Measurements from ENCODE around the gene SPATA32.

The SPATA32 gene

DNA sequence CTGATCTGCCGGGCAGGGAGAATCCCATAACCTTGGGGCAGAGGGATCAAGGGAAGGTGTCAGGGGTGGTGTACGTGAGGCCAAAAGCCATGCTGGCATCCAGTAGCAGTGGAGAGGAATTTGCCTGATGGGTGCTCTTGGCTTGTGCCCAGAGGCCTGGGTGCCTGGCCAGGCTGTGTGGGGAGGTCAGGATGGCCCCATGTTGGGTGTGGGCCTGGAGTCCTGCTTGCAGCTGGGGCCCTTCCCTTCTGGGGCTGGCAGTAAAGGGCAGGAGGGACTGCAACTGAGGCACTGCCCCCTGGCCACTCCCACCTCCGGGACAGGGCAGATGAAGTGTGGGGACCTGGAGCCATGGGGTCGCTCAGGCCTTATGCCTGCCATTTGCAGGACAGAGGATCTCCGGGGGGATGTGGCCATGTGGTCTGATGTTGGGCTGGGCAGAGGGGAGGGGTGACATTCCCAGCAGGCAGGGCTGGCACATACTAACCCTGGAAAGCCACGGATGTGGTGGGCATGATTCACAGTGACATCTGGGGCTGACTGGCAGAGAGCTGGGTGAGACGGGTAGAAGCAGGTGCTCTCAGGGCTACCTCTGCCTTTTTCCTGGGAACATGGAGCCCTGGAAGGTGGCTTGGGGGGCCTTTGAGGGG, 36.7 kb downstream of the SPATA32 start:
- peak in 2 of 3 donors; percentile 51 to 57 for DNase-seq
- Histone ChIP-seq H3K4me3 (ENCODE audit: insufficient read depth, low read depth, low read length, poor library complexity, severe bottlenecking) (peak overlapping the region; percentile 79), H3K27me3 (replicated peaks; ENCODE audit: control insufficient read depth, insufficient read depth, low read length, poor library complexity, severe bottlenecking) (no peaks in the 10 kb centered on the region), H3K27ac (ENCODE audit: insufficient read depth, low read length, poor library complexity, severe bottlenecking) (peak overlapping the region; percentile 100), H3K4me1 (ENCODE audit: control insufficient read depth, insufficient read depth, low read length, poor library complexity, severe bottlenecking) (peaks cover 73% of the 10 kb centered on the region), H3K36me3 (ENCODE audit: control insufficient read depth, insufficient read depth, low read length) (no peaks in the 10 kb centered on the region), H3K9me3 (ENCODE audit: control insufficient read depth, low read length) (no peaks in the 10 kb centered on the region)

DNA sequence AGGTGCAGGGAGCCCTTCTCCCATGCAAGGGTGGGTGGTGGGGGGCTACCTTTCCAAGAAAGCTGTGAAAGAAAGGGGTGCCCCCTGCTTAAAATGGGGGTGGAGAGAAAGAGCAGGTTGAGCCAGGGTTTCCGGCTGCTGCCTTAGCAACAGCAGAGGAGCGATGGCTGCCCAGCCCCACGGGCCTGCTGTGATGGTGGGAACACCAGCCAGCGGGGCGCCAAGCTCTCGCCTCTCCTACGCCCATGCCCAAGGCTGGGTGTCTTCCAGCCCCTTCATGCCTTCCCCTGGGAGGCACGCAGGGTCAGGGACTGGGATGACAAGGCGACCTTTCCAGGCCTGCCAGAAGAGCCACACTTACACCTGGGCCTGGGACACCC, 37.2 kb downstream of the SPATA32 start:
- no peak for DNase-seq

DNA sequence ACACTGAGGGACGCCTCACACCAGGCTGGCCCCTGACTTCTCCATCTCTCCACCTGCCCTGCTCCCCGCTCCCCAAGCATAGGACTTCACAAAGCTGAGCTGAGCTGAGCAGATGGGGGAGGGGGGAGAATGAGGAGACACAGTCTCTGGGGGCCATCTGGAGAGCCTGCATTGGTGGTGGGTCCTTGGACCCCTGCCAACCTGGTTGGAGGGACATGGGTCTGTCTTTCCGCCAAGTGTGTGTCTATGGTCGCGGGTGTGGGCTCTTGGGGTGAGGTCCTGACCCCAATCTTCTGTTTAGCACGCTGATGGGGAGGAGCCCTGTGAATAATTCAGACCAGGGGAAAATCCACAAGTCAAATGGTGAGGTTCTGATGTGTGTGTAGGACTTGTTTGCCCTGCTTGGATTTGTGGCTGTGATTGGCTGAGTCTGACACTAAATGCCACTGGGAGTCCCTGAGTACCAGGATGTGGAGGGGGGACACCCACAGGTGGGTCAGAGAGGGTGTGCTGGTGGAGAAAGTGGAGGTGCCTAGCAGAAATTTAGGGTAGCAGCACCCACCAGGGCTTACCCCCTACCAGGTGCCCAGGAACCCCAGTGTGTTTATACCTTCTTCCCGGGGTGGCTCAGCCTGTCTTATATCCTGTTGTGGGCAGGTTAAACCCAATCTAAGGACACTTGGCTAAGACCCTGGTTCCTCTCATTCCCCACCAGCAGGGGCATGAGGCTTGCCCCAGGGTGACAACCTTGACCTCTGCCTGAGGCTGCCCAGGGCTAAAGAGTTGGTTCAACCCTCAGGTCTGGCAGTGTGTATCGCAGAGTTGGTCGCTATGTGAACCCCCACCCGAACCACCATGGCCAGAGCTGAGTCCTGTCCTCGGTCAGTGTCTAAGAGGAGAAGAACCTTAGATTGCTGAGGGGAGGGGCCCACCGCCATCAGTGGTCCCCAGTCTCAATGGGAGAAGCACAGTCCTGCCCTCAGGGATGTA, 38.1 kb downstream of the SPATA32 start:
- Histone ChIP-seq H3K27ac (ENCODE audit: insufficient read depth, low read length, poor library complexity, severe bottlenecking) (peak overlapping the region; percentile 100), H3K4me3 (ENCODE audit: insufficient read depth, low read depth, low read length, poor library complexity, severe bottlenecking) (peak overlapping the region; percentile 79), H3K36me3 (ENCODE audit: control insufficient read depth, insufficient read depth, low read length) (peaks cover 2% of the 10 kb centered on the region), H3K27me3 (replicated peaks; ENCODE audit: control insufficient read depth, insufficient read depth, low read length, poor library complexity, severe bottlenecking) (no peaks in the 10 kb centered on the region), H3K4me1 (ENCODE audit: control insufficient read depth, insufficient read depth, low read length, poor library complexity, severe bottlenecking) (peaks cover 72% of the 10 kb centered on the region), H3K9me3 (ENCODE audit: control insufficient read depth, low read length) (no peaks in the 10 kb centered on the region)
- peak in 2 of 3 donors; percentile 42 to 48 for DNase-seq

More for the DNA sequence above, 37.2 kb downstream of the SPATA32 start:
- Histone ChIP-seq H3K9me3 (ENCODE audit: control insufficient read depth, low read length) (no peaks in the 10 kb centered on the region), H3K27me3 (replicated peaks; ENCODE audit: control insufficient read depth, insufficient read depth, low read length, poor library complexity, severe bottlenecking) (no peaks in the 10 kb centered on the region), H3K4me1 (ENCODE audit: control insufficient read depth, insufficient read depth, low read length, poor library complexity, severe bottlenecking) (peaks cover 73% of the 10 kb centered on the region), H3K4me3 (ENCODE audit: insufficient read depth, low read depth, low read length, poor library complexity, severe bottlenecking) (peak overlapping the region; percentile 79), H3K27ac (ENCODE audit: insufficient read depth, low read length, poor library complexity, severe bottlenecking) (peak overlapping the region; percentile 100), H3K36me3 (ENCODE audit: control insufficient read depth, insufficient read depth, low read length) (no peaks in the 10 kb centered on the region)

DNA sequence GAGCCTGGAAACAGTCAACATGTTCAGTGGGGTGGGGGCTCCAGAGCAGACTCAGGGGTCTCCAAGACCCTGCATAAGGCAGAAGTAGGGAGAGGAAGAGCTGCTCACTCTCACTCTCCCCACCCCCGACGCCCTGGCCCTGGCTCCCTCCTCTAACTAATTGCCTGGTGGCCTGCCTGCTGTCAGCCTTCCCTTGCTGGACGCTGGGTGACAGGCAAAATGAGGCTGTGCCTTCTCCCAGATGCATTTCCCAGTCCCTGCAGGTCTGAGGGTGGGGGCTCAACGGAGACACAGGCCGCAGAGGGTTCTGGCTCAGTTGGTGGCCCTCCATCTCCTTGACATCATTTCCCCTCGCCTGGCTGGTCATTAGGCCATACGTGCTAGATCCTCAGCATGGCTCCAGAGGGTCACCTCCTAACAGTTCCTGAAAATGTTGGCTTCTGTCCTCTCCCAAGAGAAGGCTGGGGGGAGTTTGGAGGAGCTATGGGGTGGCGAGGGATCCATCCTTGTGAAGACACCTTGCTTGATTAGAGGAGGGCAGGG, 38.8 kb downstream of the SPATA32 start:
- H3K36me3 ChIP-seq (ENCODE audit: control insufficient read depth, insufficient read depth, low read length) = peaks cover 4% of the 10 kb centered on the region
- peak overlapping the region; percentile 100 for H3K27ac ChIP-seq (ENCODE audit: insufficient read depth, low read length, poor library complexity, severe bottlenecking)
- H3K4me3 ChIP-seq (ENCODE audit: insufficient read depth, low read depth, low read length, poor library complexity, severe bottlenecking) = peak overlapping the region; percentile 79
- no peak for DNase-seq
- H3K27me3 ChIP-seq (replicated peaks; ENCODE audit: control insufficient read depth, insufficient read depth, low read length, poor library complexity, severe bottlenecking) = no peaks in the 10 kb centered on the region
- no peaks in the 10 kb centered on the region for H3K9me3 ChIP-seq (ENCODE audit: control insufficient read depth, low read length)
- H3K4me1 ChIP-seq (ENCODE audit: control insufficient read depth, insufficient read depth, low read length, poor library complexity, severe bottlenecking) = peaks cover 65% of the 10 kb centered on the region

DNA sequence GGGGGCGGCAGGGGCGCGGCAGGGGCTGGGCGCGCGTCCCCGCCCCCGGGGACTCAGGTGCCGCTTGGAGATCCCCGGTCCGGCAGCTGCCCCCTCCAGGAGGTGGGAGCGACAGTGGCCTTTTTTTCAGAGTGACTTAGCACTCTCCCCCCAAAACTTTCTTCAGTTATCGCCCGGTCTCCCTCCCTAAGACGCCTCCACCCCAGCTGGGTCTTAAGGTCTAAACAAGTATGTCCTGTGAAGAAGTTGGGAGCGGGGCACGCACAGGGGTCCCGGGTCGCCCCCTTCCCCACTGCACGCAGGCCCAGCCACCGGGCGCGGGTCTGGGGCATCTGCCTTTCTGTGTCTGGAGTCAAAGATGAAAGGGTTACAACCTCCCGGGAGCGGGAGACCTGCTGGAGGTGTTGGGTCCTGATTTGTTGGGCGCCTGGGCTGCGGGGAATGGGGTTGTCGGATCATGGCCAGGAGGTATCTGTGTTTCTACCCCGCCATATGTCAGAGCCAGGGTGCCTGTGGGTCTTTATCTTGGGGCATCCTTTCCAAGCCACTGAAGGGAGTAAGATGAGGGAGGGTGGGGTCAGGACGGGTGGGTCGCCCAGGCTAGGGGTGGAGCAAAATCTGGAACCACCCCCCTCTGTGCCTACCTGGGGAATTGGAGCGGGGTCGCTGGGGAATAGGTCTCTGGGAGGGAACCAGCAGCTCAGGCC, 39.5 kb downstream of the SPATA32 start:
- H3K4me1 ChIP-seq (ENCODE audit: control insufficient read depth, insufficient read depth, low read length, poor library complexity, severe bottlenecking) = peaks cover 59% of the 10 kb centered on the region
- H3K27me3 ChIP-seq (replicated peaks; ENCODE audit: control insufficient read depth, insufficient read depth, low read length, poor library complexity, severe bottlenecking) = no peaks in the 10 kb centered on the region
- peaks cover 4% of the 10 kb centered on the region for H3K36me3 ChIP-seq (ENCODE audit: control insufficient read depth, insufficient read depth, low read length)
- H3K27ac ChIP-seq (ENCODE audit: insufficient read depth, low read length, poor library complexity, severe bottlenecking) = peak overlapping the region; percentile 100
- no peaks in the 10 kb centered on the region for H3K9me3 ChIP-seq (ENCODE audit: control insufficient read depth, low read length)
- H3K4me3 ChIP-seq (ENCODE audit: insufficient read depth, low read depth, low read length, poor library complexity, severe bottlenecking) = peak overlapping the region; percentile 79
- DNase-seq = no peak

DNA sequence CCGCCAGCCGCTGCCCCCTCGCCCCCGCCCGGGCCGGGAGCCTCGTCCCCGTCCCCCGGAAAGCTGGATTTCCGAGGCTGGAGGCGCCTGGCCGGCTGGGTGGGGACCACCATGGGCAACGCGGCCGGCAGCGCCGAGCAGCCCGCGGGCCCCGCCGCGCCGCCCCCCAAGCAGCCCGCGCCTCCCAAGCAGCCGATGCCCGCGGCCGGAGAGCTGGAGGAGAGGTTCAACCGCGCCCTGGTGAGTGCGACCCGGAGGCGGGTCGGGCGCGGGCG, 39.9 kb downstream of the SPATA32 start:
- peaks cover 54% of the 10 kb centered on the region for H3K4me1 ChIP-seq (ENCODE audit: control insufficient read depth, insufficient read depth, low read length, poor library complexity, severe bottlenecking)

DNA sequence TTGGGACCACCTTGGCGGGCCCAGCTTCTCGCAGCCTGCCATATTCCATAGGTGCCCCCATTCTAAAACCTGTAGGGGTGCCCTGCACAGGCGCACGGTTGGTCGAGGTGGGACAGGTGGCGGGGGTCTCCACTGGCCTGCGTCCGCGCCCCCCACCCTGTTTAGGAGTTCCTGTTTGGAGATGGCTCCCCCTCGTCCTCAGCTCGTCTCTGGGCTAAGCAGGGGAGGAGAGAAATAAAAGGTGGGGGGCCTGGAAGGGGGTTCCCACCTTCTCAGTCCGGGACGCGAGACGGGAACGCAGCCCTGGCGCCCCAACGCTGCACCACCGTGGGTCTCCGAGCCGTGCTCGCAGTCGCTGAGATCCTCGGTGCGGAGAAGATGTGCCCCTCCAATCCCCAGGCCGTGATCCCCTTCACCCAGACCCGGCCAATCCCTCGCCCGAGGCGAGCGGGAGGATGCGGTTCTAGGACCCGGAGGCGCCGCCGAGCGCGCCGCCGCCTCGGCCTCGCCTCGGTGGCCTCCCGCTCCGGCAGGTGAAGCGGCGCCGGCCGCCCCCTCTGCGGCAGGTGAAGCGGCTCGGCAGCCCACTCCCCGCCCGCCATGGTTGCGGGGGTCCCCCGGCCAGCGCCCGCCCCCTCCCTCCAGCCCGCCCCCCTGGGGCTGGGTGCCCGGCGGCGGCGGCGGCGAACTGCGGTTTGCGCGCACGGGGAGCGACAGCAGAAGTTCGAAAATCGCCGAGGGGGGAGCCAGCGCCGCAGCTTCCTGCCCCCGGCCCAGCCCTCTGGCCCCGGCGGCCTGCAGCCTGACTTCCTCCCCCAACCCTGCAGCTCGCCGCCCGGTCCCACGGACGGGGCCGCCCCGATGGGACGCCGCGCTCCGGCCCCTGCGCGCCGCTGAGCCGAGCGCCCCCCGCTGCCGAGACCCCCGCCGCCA, 40.5 kb downstream of the SPATA32 start, which contains the start of gene FMNL1:
Gene FMNL1, plus strand, starts transcription at position 805 of the 933 bp plus-strand sequence. CDS start 240 bp downstream, outside the sequence.
- peaks cover 48% of the 10 kb centered on the region for H3K4me1 ChIP-seq (ENCODE audit: control insufficient read depth, insufficient read depth, low read length, poor library complexity, severe bottlenecking)
- peak within 1 kb of the TSS; percentile 100 for H3K27ac ChIP-seq (ENCODE audit: insufficient read depth, low read length, poor library complexity, severe bottlenecking)
- H3K9me3 ChIP-seq (ENCODE audit: control insufficient read depth, low read length) = no peaks in the 10 kb centered on the region
- peak; percentile 47 to 51 (median 51) for DNase-seq
- peak within 1 kb of the TSS; percentile 79 for H3K4me3 ChIP-seq (ENCODE audit: insufficient read depth, low read depth, low read length, poor library complexity, severe bottlenecking)
- peaks cover 10% of the 10 kb centered on the region for H3K36me3 ChIP-seq (ENCODE audit: control insufficient read depth, insufficient read depth, low read length)
- no peaks in the 10 kb centered on the region for H3K27me3 ChIP-seq (replicated peaks; ENCODE audit: control insufficient read depth, insufficient read depth, low read length, poor library complexity, severe bottlenecking)

More for the DNA sequence above, 39.9 kb downstream of the SPATA32 start:
- Histone ChIP-seq H3K27ac (ENCODE audit: insufficient read depth, low read length, poor library complexity, severe bottlenecking) (peak overlapping the region; percentile 100), H3K27me3 (replicated peaks; ENCODE audit: control insufficient read depth, insufficient read depth, low read length, poor library complexity, severe bottlenecking) (no peaks in the 10 kb centered on the region), H3K9me3 (ENCODE audit: control insufficient read depth, low read length) (no peaks in the 10 kb centered on the region), H3K4me3 (ENCODE audit: insufficient read depth, low read depth, low read length, poor library complexity, severe bottlenecking) (peak overlapping the region; percentile 79), H3K36me3 (ENCODE audit: control insufficient read depth, insufficient read depth, low read length) (peaks cover 4% of the 10 kb centered on the region)
- DNase-seq = no peak

DNA sequence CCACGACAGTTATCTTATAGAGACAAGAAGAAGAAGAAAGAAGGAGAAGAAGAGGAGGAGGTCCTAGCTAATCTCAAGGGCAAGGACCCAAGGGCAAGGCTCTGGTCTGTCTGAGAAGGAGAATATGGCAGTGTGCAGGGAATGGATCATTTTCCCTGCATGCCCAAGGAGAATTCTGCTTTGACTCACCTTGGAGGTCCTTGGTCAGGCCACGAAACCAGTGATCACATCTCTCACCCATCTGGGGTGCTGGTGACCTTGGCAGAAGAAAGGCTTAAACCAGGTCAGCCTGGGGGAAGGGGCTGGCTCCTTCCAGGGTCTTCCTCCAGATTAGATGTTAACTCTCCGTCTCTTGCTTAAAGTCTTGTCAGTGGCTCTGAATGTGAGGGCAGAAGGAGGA, 41.8 kb downstream of the SPATA32 start:
- peaks cover 39% of the 10 kb centered on the region for H3K4me1 ChIP-seq (ENCODE audit: control insufficient read depth, insufficient read depth, low read length, poor library complexity, severe bottlenecking)
- peak overlapping the region; percentile 79 for H3K4me3 ChIP-seq (ENCODE audit: insufficient read depth, low read depth, low read length, poor library complexity, severe bottlenecking)
- peak overlapping the region; percentile 100 for H3K27ac ChIP-seq (ENCODE audit: insufficient read depth, low read length, poor library complexity, severe bottlenecking)

More for the DNA sequence above, 41.8 kb downstream of the SPATA32 start:
- Histone ChIP-seq H3K27me3 (replicated peaks; ENCODE audit: control insufficient read depth, insufficient read depth, low read length, poor library complexity, severe bottlenecking) (no peaks in the 10 kb centered on the region), H3K36me3 (ENCODE audit: control insufficient read depth, insufficient read depth, low read length) (peaks cover 17% of the 10 kb centered on the region), H3K9me3 (ENCODE audit: control insufficient read depth, low read length) (no peaks in the 10 kb centered on the region)
- DNase-seq = no peak
